NCI-H2081 treated with DMSO at 0.1 percent for 48 hours (cell line): ENCODE measurements around the gene DRC7.

Source experiments
- DNase-seq: peaks from one replicate; lab custom pipeline; 2025; lab: John Stamatoyannopoulos, UW

DRC7 gene

DNA sequence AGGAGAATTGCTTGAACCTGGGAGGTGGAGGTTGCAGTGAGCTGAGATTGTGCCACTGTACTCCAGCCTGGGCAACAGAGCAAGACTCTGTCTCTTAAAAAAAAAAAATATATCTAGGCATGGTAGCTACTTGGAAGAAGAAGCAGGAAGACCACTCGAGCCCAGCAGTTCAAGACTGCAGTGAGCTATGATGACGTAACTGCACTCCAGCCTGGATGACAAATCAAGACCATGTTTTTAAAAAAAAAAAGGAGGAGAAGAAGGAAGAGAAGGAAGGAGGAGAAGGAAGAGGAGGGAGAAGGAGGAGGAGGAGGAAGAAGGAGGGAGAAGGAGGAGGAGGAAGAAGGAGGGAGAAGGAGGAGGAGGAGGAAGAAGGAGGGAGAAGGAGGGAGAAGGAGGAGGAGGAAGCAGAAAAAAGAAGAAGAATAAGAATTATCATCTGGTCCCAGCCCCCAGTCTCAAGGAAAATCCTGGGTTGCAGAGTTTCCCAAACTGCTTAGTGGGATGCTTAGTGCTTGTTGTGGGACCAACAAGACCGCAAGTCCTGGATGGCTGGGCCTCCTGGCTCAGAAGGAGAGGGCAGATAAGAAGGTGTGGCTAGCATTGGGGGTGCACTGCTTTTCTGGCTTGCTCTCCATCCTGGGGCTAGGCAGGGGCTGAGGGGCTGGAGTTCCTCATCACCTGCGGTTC lies 3.7 kb upstream of the DRC7 start:
- DNase-seq: no peak

DNA sequence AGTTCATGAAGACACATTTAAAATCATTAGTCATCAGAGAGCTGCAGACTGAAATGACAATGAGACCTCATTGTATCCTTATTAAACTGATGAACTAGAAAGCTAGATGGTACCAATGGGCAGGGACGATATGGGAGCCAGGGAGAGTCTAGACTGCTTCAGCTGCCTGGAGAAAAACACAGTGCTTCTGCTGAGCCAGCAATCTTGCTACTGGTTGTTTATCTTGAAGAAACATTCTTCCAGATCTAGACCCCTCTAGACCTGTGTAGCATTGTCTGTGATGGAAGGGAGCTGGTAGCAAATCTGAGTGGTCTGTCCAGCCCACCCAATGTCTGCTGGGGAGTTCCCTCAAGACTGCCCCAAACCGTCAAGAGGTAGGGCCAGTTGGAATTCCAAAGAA lies 2.0 kb upstream of the DRC7 start:
- no peak for DNase-seq

DNA sequence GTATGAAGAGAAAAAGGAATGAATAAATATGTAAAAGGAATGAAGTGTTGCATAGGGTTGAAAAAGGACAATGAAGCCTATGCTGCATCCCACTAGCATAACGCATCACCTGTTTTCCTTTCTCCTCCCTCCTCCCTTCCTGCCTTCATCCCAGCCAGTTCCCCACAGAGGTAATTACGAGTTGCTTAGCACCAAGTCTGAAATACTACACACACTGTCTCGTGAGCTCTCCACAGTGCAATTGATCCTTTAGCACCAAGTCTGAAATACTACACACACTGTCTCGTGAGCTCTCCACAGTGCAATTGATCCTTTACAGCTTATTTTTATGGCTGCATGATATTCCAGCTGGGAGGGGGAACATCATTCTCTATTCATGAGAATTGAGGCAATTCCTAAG lies 1.1 kb upstream of the DRC7 start:
- DNase-seq: peak; percentile 39

DNA sequence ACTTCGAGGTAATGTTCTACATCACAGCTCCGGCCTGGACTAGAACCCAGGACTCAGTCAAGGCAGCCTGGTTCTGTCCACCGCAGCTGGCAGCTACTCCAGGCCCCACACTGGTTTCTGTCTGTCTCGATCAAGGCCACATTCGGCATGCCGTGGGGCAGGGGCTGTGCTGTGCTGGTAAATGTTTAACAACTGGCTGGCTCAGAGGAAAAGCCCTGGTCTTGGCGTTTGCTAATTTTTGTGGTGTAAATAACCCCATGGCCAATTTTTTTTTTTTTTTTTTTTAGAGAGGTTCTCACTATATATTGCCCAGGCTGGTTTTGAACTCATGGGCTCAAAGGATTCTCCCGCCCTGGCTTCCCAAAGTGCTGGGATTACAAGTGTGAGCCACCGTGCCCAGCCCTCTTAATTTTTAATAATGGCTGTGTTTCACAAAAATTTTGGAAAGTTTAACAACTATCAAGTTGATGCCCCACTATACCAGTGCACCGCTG lies 328 bp upstream of the DRC7 start:
- no peak for DNase-seq

DNA sequence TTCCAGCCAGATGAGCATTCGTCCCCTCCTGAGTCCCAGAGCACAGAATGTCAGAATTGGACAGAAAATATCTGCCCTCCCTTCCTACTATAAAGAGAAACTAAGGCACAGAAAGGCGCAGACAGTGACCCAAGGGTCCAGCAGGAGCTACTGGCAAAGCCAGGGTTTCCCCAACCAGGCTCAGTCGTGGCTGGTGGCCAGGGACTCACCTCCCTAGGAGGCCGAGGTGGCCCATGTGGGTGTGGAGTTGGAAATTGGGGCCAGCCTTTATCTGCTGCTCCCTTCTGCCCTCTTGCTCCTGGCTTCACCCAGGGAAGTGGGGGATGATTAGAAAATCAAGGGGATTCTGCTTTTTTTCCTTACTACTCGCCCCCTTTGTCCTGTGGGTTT lies 1.1 kb downstream of the DRC7 start:
- no peak for DNase-seq

DNA sequence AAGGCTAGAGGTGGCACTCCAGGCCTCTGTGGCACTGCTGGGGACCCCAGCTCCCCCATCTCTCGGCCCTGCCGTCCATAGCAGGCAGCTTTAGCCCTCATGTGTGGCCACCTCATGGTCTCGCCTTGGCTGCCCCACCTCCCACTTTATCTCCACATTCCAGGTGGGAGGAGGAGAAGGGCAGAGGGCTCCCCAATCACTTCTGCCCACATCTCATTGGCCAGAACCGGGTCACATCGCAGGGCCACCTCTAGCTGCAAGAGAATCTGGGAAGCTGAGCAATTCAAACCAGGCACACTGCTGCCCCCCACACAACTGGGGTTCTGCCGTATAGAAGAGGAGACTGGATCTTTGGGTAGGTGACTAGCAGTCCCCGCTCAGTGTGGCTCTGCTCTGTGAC lies 1.6 kb downstream of the DRC7 start:
- DNase-seq: no peak

DNA sequence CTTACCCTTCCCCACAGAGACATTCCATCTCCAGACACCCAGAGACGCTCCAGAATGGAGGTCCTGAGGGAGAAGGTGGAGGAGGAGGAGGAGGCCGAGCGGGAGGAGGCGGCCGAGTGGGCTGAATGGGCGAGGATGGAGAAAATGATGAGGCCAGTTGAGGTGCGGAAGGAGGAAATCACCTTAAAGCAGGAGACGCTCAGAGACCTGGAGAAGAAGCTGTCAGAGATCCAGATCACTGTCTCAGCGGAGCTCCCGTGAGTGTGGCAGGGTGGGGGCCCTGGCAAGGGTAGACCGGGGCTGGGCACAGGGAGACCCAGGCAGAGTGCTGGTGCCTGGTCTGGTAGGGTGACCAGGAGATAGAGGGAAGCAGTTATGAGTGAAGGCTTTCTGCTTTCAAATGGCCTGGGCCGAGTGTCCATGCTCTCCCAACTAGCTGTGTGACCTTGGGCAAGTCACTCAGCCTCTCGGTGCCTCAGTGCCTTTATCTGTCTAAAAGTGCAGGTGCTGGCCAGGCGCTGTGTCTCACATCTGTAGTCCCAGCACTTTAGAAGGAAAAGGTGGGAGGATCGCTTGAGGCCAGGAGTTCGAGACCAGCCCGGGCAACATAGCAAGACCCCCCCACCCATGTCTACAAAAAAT lies 3.4 kb downstream of the DRC7 start:
- DNase-seq: no peak

DNA sequence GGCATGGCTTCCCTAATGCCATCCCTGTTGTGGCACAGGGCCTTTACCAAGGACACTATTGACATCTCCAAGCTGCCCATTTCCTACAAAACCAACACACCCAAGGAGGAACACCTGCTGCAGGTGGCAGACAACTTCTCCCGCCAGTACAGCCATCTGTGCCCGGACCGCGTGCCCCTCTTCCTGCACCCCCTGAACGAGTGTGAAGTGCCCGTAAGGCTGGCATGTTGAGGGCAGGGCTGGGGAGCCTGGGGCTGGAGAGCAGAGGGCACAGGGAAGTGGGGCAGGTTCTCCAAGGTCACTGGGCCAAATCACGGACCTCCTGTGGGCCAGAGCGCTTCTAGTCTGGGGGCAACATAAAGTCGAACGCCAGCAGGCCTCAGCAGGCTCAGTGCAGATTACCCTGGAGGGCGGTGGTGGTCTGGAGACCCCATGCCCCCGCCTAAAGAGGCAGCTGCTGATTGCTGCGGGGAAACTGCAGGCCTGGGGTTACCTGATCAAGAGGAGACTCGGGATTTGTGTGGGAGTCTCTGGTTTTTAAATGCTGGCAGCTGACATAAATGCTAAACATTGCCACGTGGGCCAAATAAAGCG lies 4.3 kb downstream of the DRC7 start:
- DNase-seq: no peak

DNA sequence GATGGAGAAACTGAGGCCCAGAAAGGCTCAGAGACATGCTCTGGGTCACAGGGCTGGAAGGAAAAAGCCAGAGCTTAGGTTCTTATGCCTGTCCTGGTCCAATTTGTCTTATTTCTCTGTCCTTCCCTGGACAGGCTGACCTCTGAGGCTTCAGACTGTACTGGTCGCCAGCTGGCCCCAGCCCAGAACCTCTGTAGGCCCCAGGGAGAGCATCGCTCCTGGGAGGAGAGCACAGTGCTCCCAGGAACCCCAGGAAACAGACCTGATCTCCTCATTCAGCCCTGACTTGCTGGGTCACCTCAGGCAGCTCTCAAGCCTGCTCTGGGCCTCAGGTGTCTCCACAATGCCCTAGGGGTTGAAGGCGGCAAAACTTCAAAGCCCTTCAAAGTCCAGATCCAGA lies 4.9 kb downstream of the DRC7 start:
- DNase-seq: no peak

DNA sequence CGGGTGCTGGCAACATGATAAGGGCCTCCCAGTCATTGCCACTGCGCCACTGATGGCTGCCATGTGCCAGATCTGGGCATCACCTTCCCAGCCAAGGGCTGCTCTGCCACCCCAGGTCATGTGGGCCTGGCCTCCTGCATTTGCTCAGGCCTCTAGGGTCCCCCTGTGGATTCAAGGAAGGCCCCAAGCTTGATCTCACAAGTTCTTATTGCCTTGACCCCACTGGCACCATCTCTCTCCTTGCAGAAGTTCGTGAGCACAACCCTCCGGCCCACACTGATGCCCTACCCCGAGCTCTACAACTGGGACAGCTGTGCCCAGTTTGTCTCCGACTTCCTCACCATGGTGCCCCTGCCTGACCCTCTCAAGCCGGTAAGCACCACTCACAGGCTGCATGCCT lies 5.3 kb downstream of the DRC7 start:
- DNase-seq: no peak

DNA sequence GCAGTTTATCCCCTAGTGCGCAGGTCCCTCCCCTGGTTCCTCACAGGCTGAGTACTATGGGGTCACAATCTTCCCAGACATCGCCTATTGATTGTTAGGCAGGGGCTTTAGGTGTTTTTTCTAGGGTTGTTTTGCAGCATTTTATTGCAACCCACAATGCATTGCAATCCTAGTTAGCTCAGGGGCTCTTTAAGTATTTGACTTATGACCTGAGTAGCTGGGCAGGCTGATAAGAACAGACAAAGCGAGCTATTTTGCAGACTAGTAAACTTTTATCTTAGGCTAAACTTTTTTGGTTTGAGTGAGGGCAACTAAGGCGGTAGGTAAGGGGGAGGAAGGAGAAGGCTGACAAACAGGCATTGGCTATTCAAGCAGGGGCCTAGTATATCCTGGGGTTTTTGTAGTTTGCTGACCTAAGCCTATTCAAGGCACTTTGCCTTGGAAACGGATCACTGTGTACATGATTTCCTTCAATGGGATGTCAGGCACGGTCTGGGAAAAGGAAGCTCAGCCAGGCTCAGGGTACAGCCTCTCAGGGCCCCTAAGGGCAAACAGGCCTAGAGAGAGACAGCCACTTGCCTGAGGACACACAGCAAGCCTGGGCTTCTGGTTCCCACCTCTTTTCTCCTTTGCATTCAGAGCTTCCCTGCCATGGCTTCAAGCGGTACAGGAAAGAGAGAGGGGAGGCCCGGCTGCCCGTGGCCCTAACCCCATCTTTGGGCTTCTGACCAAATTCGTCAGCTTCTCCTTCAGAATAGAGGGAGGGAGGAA lies 6.4 kb downstream of the DRC7 start:
- DNase-seq: no peak

DNA sequence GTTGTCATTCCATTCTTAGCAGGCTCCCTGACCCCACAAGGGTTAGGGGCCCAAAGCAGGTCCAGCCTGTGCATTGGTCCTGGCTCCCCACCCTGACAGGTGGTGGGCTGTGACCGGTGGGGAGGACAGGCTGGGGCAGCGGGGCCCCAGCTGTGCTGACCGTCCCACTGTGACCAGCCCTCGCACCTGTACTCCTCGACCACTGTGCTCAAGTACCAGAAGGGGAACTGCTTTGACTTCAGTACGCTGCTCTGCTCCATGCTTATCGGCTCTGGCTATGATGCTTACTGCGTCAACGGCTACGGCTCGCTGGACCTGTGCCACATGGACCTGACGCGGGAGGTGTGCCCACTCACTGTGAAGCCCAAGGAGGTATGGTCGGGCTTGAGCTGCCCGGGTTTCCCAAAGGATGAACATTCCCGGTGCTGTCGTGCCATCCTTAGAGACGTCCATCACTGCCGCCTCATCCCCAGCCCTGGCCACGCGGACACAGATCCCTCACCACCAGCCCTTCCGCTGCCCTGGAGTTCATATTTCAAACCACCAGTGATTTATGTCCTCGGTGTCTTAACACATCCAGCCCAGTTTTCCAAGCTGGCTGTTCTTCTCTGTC lies 7.3 kb downstream of the DRC7 start:
- DNase-seq: no peak

DNA sequence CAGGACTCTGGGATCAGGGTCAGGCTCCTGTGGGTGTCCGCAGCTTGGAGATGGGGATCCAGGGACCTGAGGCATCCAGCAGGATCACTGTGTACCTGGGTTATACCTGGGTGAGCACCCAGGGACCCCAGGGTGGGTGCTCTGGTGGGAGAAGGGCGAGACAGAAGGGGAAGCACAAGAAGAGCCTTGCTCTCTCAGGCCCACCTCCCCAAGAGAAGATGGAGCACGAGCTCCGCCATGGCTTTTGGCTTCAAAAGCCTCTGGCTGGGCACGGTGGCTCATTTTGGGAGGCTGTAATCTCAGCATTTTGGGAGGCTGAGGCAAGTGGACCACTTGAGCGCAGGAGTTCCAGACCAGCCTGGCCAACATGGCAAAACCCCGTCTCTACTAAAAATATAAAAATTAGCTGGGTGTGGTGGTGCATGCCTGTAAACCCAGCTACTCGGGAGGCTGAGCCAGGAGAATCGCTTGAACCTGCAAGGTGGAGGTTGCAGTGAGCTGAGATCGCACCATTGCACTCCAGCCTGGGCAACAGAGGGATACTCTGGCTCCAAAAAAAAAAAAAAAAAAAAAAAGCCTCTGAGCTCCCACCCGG lies 8.9 kb downstream of the DRC7 start:
- DNase-seq: no peak

DNA sequence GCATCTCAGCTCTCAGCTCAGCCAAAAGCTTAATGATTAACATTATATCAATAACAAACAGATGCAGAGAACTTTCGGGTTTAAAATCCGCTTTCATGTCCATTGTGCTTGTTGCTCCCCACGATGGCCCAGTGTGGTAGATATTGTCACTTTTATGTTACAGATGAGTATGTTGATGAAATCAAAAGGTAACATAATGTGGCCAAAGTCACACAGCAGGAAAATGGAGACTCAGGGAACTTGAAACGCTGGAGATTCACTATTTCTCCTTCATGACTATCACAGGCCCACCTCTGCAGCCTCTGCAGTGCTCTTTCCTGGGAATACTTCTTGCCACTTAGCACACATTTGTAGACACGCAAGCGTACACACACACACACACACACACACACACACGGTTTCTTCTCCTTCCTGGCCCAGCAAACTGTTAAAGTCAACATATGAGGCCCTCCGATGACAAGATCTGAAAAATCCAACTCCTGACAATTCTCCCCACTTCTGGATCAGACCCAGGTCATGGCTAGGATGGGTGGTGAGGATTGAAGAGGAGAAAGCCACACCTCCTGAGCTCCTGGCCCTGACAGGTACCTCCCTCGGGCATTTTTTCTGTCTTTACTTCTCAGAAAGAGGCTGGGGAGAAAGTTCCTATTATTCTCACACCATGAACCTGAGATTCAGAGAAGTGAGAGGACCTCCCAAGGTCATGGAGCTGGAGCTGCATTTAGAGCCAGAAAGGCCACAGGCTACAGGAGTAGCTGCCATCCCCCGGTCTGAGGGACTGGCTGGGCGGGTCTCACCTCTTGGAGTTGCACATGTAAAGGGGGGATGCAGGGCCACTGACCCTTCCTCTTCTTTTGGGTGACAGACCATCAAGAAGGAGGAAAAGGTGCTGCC lies 9.7 kb downstream of the DRC7 start:
- no peak for DNase-seq

DNA sequence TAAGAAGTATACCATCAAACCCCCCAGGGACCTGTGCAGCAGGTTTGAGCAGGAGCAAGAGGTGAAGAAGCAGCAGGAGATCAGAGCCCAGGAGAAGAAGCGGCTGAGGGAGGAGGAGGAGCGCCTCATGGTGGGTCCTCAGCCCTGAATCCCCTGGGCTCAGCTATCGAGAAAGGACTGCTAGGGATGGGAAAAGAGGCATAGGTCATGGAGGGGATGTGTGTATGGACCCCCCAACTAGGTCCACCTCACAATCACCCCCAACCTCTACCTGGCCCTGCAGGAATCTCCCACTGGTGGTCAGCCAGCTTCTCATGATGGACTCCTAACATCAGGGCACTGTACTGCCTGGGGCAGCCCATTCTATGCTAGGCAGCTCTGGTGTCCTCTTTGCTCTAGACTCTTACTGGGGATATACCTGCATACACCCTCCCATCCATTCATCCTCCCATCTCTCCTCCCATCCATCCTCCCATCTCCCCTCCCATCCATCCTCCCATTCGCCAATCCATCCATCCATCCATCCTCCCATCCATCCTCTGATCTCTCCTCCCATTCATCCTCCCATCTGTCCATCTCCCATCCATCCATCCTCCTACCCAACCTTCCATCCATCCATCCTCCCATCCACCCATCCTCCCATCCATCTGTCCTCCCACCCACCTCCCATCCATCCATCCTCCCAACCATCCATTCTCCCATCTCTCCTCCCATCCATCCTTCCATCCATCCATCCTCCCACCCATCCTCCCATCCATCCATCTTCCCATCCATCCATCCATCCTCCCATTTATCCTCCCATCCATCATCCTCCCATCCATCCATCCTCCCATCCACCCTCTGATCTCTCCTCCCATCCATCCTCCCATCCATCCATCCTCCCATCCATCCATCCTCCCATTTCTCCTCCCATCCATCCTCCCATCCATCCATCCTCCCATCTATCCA lies 10.6 kb downstream of the DRC7 start:
- no peak for DNase-seq

DNA sequence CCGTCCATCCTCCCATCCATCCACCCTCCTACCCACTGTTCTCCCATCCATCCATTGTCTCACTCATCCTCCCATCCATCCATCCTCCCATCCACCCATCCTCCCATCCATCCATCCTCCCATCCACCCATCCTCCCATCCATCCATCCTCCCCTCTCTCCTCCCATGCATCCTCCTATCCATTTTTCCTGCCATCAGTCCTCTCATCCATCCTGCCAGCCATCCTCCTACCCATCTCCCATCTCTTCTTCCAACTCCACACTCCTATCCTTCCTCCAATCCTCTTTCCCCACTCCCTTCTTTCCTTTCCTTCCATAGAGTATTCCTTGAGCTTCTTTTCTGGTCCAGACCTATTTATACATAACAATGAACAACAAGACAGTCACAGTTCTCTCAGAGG lies 12.1 kb downstream of the DRC7 start:
- DNase-seq: no peak

DNA sequence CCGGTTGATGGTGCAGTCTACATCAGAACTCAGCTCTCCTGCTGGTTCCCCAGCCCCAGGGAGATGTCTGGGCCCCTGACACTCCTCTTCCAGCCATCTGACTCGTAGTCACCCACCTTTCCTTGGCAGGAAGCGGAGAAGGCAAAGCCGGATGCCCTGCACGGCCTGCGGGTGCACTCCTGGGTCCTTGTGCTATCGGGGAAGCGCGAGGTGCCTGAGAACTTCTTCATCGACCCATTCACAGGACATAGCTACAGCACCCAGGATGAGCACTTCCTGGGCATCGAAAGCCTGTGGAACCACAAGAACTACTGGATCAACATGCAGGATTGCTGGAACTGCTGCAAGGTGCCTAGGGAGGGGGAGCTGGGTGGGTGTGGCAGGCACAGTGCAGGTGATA lies 12.7 kb downstream of the DRC7 start:
- DNase-seq: no peak

DNA sequence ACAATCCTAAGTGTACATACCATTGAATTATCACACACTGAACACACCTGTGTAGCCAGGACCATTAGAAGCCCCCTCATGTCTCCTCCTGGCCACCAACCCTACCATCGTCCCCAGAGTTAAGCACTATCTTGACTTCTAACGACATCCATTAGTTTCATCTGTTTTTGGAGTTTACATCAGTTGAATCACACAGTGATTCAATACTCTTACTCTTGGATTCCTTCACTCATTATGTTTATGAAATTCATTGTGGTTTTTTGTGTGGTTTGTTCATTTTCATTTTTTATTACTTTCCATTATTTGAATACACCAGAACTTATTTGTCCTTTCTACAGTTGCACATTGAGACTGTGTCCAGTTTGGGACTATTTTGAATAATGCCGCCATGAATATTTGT lies 13.6 kb downstream of the DRC7 start:
- DNase-seq: no peak

DNA sequence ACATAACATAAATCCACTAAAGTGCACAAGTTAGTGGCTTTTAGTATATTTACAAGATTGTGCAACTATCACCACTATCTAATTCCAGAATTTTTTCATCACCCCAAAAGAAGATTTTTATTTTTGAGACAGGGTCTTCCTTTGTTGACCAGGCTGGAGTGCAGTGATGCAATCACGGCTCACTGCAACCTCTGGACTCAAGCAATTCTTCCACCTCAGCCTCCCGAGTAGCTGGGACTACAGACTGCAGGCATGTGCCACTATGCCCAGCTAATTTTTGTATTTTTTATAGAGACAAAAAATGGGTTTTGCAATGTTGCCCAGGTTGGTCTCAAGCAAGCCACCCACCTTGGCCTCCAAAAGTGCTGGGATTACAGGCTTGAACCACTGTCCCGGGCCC lies 15.1 kb downstream of the DRC7 start:
- DNase-seq: no peak

DNA sequence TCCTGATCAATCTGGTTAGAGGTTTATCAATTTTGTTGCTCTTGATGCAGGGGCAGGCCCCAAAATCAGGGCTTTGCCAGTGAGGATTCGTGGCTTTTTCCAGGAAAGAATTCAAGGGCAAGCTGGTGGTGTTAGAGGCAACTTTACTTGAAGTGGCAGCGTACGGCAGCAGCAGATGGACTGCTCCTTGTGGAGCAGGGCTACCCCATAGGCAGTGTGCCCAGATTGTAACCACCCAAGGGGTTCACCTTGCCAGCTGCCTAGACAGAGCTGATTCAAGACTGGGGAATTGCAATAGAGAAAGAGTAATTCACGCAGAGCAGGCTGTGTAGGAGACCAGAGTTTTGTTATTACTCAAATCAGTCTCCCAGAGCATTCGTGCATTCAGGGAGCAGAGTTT lies 16.7 kb downstream of the DRC7 start:
- no peak for DNase-seq
